HG02642 (cell line): Measurements from ENCODE around the gene PSMA2.
"Not testable (repeated sequence)": the region's sequence is repeated elsewhere in the genome, so short reads cannot be mapped to it uniquely, and the experiment has no call there.

Experiments
- ATAC-seq: cut with Tn5 transposase; IDR thresholded peaks from one replicate; pipeline ENCODE4 v1.9.1; 2021; ENCODE audit warnings: mild to moderate bottlenecking; ENCODE audit not compliant: unreplicated experiment, poor library complexity

Gene PSMA2

DNA sequence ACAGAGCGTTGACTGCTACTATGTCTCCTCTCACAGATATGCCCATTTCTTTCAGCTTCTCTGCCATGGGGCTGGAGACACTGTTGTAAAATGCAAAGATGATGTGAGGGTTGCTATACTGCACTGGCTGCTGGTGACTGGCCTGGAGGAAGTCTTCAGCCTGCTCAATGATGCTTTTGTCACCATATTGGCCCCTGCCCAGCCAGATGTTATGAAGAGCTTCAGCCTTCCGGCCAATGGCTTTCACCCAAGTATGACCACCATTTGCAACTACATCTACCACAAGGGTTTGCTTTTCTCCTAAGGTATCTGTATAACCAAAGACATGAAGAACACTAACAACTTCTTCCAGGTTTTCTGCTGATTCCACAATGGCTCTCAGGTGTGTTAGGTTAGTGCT, 21.7 kb downstream of the PSMA2 start:
- ATAC-seq = no peak

DNA sequence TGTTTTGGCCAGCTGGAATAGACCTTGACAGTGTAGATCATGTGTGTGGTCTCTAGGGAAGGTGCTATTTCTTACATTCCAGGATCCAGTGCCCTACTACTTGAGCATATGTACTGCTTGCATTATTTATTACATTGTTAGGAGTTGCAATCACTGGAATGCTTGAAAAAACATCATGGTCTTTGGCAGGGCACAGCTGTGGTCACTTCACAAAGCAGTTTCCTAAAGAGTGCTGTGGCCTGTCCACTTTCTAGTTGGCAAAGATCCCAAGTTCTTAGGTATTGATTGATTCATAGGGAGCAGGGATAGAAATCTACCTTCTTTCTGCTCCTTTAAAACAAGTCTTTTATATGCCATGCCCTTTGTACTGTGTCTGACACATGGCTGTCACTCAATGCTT, 24.7 kb downstream of the PSMA2 start:
- no peak for ATAC-seq

DNA sequence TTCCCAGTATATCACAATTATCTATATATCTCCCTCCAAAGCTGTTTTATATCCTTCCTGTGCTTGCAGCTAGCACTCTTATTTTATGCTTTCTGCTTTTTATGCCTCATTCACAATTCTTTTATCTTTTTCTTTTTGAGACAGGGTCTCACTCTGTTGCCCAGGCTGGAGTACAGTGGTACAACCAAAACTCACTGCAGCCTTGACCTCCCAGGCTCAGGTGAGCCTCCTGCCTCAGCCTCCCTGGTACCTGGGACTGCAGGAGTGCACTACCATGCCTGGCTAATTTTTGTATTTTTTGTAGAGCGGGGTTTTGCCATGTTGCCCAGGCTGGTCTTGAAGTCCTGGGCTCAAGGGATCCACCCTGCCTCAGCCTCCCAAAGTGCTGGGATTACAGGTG, 25.8 kb downstream of the PSMA2 start:
- no peak for ATAC-seq

DNA sequence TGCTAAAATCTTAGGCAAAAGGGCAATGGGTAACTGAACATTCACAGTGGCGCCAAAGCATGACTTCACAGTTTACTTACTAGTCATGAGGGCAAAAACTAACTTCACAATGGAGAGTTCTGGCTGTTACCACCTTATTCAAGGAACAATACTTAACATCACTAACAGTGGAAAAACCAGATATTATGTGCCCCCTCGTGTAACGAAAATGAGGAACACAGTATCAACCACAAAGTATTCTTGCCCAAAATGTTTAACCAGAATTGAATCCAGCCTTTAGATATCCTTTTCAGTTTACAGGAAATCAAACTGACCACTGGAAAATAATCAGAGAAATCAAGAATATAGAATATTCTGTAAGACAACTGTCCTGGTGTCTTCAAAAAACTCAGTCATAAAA, 29.6 kb downstream of the PSMA2 start:
- no peak for ATAC-seq

DNA sequence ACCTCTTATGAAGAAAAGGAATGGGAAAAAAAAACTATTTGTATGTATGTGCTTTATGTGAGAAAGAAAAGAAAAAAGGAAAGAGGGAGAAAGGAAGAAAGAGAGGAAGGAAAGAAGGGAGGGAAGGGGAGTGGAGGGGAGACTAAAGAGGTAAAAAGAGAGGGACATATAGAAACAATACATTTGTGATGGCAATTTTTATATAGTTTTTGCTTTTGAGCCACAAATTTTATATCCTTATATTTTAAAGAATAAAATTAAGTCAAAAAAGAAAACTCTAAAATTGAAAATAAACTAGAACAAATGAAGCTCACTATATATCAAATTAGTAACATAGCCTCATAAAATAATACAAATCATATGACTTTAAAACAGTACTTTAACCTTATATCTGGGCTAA, 31.1 kb downstream of the PSMA2 start:
- ATAC-seq = no peak

DNA sequence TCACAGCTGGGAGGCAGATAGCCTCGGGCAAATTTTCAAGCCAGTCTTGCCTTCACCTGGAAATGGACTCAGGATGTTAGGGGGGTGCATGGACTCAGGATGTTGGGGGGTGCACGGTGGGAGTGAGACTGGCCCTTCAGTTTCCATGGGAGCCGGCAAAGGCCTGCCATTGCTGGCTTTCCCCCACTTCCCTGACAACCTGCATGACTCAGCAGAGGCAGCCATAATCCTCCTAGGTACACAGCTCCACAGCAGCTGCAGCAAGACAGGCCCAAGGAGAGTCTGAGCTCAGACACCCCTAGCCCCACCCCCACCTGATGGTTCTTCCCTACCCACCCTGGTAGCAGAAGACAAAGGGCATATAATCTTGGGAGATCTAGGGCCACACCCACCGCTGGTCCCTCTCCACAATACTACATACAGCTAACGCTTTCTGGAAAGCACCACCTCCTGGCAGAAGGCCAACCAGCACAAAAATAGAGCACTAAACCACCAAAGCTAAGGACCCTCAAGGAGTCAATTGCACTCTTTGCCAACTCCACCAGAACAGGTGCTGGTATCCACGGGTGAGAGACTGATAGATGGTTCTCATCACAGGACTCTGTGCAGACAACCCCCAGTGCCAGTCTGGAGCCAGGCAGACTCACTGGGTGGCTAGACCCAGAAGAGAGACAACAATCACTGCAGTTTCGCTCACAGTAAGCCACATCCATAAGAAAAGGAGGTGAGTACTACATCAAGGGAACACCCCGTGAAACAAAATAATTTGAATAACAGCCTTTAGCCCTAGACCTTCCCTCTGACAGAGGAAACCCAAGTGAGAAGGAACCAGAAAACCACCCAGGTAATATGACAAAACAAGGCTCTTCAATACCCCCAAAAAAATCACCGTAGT, 38.4 kb downstream of the PSMA2 start:
- no peak for ATAC-seq

DNA sequence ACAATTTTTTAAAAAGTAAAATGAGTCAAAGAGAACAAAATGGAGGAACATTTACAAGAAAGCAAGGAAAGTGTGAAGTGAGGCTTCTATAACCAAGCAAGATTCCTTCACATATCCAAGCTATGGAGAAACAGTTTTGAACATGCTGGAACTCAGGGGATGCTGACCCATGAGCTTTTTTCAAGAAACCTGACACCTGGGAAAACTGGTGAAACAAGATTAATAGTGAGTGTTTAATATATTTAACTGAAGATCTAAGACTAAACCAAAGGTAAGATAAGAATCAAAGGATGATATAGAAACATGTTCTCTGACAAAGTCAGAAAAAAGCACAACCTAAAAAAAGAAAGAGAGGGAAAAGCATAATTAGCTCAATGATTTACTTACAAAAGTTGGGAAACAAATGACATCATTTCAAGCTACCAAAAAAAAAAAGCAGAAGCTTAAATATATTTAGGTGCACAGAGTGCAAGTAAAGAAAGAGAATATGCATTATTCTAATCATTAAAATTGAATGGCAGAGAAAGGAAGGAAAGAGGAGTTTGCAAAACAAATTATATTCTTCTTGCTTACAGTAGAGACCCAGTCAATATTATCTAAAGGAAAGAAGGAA, 45.0 kb downstream of the PSMA2 start:
- no peak for ATAC-seq

DNA sequence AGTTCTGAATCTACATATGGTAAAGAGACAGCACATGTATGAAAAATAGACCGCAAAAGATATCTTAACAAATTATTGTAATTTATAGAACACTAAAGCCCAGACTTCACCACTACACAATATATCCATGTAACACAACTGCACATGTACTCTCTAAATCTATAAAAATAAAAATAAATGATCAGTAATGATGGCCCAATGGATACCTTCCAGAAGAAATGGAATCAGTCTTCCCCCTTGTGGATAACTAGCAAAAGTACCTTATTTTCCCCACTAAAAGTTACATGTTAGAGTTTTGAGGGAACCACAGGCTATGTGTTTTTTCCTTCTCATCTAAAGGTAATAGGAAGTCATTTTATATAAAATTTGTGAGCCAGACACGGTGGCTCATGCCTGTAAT, 45.8 kb downstream of the PSMA2 start:
- ATAC-seq = no peak

DNA sequence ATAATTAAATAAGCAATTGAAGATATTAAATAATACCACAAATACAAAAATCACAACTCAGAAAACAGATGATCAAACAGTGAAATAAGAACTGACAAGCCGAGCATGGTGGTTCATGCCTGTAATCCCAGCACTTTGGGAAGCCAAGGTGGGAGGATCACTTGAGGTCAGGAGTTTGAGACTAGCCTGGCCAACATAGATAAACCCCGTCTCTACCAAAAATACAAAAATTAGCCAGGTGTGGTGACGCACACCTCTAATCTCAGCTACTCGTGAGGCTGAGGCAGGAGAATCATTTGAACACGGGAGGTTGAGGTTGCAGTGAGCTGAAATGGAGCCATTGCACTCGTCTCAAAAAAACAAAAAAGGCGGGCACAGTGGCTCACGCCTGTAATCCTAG, 46.8 kb downstream of the PSMA2 start:
- ATAC-seq = not testable (repeated sequence)

DNA sequence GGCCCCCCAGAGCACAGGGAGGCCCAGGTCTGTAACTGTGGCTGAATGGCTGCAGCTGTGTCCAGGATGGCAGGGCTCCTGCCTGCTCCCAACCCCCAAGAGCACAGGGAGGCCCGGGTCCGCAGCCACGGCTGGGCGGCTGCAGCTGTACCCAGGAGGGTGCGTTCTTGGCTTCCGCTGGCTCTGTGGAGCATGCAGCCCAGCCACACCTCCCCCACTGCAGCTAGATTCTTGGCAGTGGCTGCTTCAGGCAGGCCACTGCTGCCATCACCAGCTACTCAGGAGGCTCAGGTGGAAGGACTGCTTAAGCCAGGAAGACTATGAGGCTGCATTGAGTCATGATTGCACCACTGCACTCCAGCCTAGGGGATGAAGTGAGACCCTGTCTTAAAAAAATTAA, 48.0 kb downstream of the PSMA2 start:
- no peak for ATAC-seq

DNA sequence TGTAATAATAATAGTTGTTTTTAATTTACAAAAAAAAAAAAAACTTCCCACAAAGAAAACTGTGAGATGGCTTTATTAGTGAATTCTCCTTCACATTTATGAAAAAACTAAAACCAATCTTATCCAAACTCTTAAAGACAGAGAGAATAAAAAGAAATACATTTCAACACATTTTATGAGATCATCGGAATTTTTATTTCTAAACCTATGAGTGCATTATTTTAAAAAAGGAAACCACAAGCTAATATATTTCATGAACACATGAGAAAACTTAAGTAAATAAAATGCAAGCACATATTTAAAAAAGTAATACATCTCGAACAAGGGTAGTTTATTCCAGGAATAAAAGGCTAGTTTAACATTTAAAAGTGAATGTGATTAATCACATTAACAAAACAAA, 51.6 kb downstream of the PSMA2 start:
- ATAC-seq = no peak

DNA sequence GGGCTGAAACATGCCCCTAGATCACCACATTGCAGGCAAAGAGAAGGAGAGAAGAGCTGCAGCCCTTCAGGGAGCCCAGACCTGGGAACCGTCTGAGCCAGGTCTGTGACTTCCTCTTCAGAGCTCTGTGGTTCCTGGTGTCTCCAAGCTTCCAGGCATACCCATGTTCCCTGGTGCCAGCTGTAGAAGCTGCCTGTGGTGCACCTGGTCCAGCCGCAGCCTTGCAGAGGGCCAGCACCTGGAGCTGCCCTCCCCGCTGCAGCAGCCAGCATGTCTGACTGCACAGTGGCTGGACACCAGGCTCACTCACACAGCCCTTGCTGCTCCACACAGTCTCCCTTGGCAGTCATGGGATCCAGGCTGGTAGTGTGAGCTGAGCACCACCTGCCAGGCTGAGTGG, 53.7 kb downstream of the PSMA2 start:
- ATAC-seq = no peak

DNA sequence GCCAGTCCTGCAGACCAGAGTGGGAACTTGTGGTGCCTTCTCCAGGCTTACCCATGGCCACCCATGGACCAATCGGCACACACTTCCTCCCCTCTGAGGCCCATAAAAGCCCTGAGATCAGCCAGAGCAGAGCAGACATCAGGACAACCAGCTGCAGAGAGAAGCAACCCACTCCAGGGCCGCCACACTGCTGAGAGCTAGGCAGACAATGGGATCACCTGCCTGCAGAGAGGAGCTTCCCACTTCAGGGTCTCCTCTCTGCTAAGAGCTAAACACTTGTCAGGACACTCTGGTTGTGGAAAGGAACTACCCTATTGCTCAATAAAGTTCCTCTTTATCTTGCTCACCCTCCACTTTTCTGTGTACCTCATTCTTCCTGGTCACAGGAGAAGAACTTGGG, 54.1 kb downstream of the PSMA2 start:
- ATAC-seq = no peak

DNA sequence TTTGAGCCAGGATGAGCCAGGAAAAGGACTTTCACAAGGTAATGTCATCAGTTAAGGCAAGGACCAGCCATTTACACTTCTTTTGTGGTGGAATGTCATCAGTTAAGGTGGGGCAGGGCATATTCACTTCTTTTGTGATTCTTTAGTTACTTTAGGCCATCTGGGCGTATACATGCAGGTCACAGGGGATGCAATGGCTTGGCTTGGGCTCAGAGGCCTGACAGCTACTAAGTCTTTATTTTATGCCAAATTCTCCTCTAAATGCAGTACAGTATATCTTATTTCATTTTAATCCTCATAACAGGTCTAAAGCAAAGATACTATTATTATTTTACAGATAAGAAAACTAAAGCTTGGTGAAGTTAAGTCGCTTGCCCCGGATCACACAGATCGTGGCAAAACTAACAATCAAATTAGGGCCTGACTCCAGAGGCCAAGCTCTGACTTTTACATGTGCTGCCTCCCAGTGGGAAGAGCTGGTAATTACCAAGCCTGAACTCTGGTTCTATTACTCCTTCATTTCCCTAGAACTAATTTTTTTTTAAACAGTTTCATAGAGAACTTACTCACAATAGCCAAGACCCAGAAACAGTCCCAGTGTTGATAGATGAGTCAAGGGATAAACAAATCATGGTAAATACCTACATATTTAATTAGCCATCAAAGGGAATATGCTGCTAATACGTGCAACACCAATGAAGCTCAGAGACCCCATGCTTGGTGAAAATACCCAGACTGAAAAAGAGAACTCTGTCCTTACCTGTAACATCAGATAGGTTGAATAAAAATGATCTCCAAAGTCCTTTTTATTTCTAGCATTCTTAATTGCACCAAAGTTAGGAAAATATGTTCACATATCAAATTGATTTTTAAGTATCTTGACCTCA, 55.5 kb downstream of the PSMA2 start:
- ATAC-seq = peak; percentile 90

DNA sequence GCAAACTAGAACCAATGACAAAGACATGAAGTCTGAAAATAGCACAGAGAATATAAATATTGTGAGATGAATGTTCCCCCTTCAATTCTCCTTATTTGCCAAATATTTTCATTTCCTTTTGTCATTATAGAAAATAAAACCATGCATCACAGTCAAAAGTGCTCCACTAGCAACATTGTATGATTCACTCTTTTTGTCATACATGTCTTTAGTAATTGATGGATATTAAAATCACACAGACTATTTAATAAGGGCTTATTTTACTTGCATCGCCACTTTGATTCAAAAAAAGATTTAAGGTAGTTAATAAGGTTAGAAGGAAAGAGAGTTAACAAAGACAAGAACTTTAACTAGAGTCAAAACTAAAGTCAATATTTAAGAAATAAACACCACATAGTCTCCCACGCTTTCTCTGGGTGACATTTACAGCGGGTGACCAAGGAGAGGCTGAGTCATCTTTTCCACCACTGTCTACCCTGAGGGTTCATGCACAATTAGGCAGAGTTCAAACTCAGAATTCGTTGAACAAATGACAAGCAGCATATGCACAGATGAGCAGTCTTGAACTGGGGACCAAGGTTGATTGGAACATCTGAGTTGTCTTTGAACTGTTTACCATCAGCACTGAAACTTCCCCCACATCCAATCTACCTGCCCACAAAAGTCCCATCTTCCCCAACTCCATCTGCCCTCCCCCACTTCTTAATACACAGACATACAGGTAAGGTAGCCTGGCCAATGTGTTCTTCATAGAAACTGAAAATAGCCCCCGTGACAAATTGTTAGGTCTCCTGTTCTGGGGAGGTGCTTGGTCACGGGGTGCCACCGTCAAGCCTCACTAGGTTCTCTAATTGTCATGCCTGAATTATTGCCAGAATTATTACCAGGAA, 62.6 kb downstream of the PSMA2 start:
- ATAC-seq = peak; percentile 98

DNA sequence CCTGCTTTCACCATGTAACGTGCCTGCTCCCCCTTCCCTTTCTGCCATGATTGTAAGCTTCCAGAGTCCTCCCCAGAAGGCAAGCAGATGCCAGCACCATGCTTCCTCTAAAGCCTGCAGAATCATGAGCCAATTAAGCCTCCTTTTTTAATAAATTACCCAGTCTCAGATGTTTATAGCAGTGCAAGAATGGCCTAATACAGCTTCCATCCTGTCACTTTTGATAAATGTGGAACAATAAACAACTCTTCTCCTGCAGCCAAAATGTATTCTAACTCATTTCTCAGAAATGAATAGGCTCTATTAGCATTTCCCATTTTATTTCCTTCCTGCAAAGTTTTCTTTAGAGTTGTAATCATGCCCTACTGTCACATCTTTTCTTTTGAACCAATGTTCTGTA, 63.5 kb downstream of the PSMA2 start:
- no peak for ATAC-seq
